HepG2 (cell line): ENCODE data around the gene DIAPH3. TPM values are rescaled to one million over a fixed set of nuclear protein-coding genes. Genes with fewer than 3 reads are reported as not detected.

Source experiments
- ATAC-seq: fragments of 200-7000 bp; cut with Tn5 transposase; 3 replicates; pipeline ENCODE4 v1.9.1; 2020; ENCODE audit warnings: mild to moderate bottlenecking, moderate library complexity
- BruUV-seq: library from RNA; stranded (reverse); fragments of 400-500 nt; replicated peaks from 2 replicates; lab custom pipeline; 2021; lab: Mats Ljungman, UMichigan
- CTCF ChIA-PET: fragments of 300-600 bp; formaldehyde crosslinking; extraction: SDS; loops from one replicate; lab custom pipeline; 2021; ENCODE audit warnings: low total read pairs, inconsistent platforms, low intra/inter-chr PET ratio; lab: Yijun Ruan, JAX
- POLR2A ChIA-PET: fragments of 350-600 bp; sonication (Branson Sonifier 250); formaldehyde crosslinking; loops from one replicate; lab custom pipeline; 2020; ENCODE audit warnings: antibody characterized with exemption, inconsistent platforms; lab: Yijun Ruan, JAX
- DNase-seq: peaks from one replicate; pipeline ENCODE4 v3.0.0-alpha.2; 2015; ENCODE audit warnings: low spot score
- FAIRE-seq: peaks from 3 replicates; lab custom pipeline; 2011; peaks lifted over from hg19 to GRCh38; lab: Jason Lieb, UNC
- H2AFZ ChIP-seq: one replicate; pipeline ENCODE4 v1.6.1; 2011; ENCODE audit warnings: low read length, inconsistent platforms
- H3K27ac ChIP-seq: fragments of 300-600 bp; 3 replicates; pipeline ENCODE4 v1.8.0; 2011; ENCODE audit warnings: mixed run types, mild to moderate bottlenecking, mixed read lengths, low read length, inconsistent platforms; ENCODE audit not compliant: insufficient read depth; ENCODE audit errors: extremely low read length
- H3K27me3 ChIP-seq, 2 experiments: fragments of 200-600 bp in 1 of 2; 2 replicates in 1 of 2; 3 replicates in 1 of 2; pipeline versions ENCODE4 v1.6.0 to v1.8.0; 2011; ENCODE audit warnings: low read length in 2 of 2, mild to moderate bottlenecking in 2 of 2, moderate library complexity in 2 of 2, inconsistent platforms in 1 of 2; ENCODE audit not compliant: insufficient read depth in 2 of 2, control insufficient read depth in 1 of 2
- H3K36me3 ChIP-seq, 2 experiments: fragments of 200-600 bp in 1 of 2; replicated peaks in 1 of 2; 2 replicates in 1 of 2; 3 replicates in 1 of 2; pipeline versions ENCODE4 v1.5.1 to v1.8.0; 2011; ENCODE audit warnings: low read length in 2 of 2, inconsistent platforms in 1 of 2; ENCODE audit not compliant: insufficient read depth in 2 of 2, control insufficient read depth in 1 of 2
- H3K4me1 ChIP-seq: 2 replicates; pipeline ENCODE4 v1.5.1; 2012; ENCODE audit warnings: low read length, inconsistent platforms; ENCODE audit not compliant: insufficient read depth
- H3K4me2 ChIP-seq: 2 replicates; pipeline ENCODE4 v1.6.0; 2011; ENCODE audit warnings: low read depth, low read length, inconsistent platforms
- H3K4me3 ChIP-seq, 3 experiments: fragments of 200-600 bp in 1 of 3; sonication (generic), shearing (Covaris generic) in 1 of 3; replicated peaks in 1 of 3; 2 replicates each; pipeline ENCODE4 v1.5.1; 2011 to 2016; ENCODE audit warnings: low read length in 3 of 3, inconsistent platforms in 2 of 3, low read depth in 2 of 3, mild to moderate bottlenecking in 2 of 3, control low read depth in 1 of 3, mixed read lengths in 1 of 3; ENCODE audit not compliant: insufficient read depth in 1 of 3
- H3K79me2 ChIP-seq: one replicate; pipeline ENCODE4 v1.6.1; 2011; ENCODE audit warnings: low read length, inconsistent platforms; ENCODE audit not compliant: insufficient read depth
- H3K9ac ChIP-seq: 2 replicates; pipeline ENCODE4 v1.6.0; 2011; ENCODE audit warnings: mild to moderate bottlenecking, low read depth, low read length, inconsistent platforms; ENCODE audit not compliant: insufficient read depth
- H3K9me3 ChIP-seq: 2 replicates; pipeline ENCODE4 v1.5.1; 2012; ENCODE audit warnings: mild to moderate bottlenecking, low read length
- H4K20me1 ChIP-seq: 2 replicates; pipeline ENCODE4 v1.6.0; 2011; ENCODE audit warnings: inconsistent platforms, mild to moderate bottlenecking, low read length, moderate library complexity; ENCODE audit not compliant: insufficient read depth
- ARNT2 ChIP-seq: sonication (generic); formaldehyde crosslinking; IDR thresholded peaks from 2 replicates; pipeline ENCODE4 v1.8.0; 2022; ENCODE audit warnings: mild to moderate bottlenecking, low read depth, missing genetic modification reagents, moderate library complexity
- CEBPG ChIP-seq: IDR thresholded peaks from 2 replicates; pipeline ENCODE4 v1.6.1; 2016
- ETV6 ChIP-seq: sonication (generic); formaldehyde crosslinking; conservative IDR thresholded peaks from 2 replicates; pipeline ENCODE4 v1.4.0; 2020; ENCODE audit warnings: missing genetic modification reagents
- FOXM1 ChIP-seq: sonication (generic); formaldehyde crosslinking; IDR thresholded peaks from 2 replicates; pipeline ENCODE4 v1.5.0; 2020; ENCODE audit warnings: missing genetic modification reagents
- KLF16 ChIP-seq, 2 experiments: sonication (generic) in 1 of 2; formaldehyde crosslinking in 1 of 2; IDR thresholded peaks; 2 replicates each; pipeline versions ENCODE4 v1.6.1 to v1.8.0; 2016 to 2023; ENCODE audit warnings: missing genetic modification reagents in 2 of 2, missing compliant biosample characterization in 1 of 2
- POLR2AphosphoS5 ChIP-seq: IDR thresholded peaks from 2 replicates; pipeline ENCODE4 v1.6.1; 2012; ENCODE audit warnings: low read depth, low read length
- SP140L ChIP-seq: sonication (generic); formaldehyde crosslinking; IDR thresholded peaks from 2 replicates; pipeline ENCODE4 v1.4.0; 2020; ENCODE audit warnings: missing genetic modification reagents, borderline replicate concordance
- ZNF326 ChIP-seq: sonication (generic); formaldehyde crosslinking; IDR thresholded peaks from 2 replicates; pipeline ENCODE4 v1.4.0; 2020; ENCODE audit warnings: missing genetic modification reagents, borderline replicate concordance
- ZNF33B ChIP-seq: sonication (generic); formaldehyde crosslinking; IDR thresholded peaks from 2 replicates; pipeline ENCODE4 v1.5.1; 2020; ENCODE audit warnings: mild to moderate bottlenecking, missing genetic modification reagents
- ZNF589 ChIP-seq: sonication (generic); formaldehyde crosslinking; conservative IDR thresholded peaks from 2 replicates; pipeline ENCODE4 v1.8.0; 2022; ENCODE audit warnings: mild to moderate bottlenecking, moderate library complexity, missing genetic modification reagents
- in situ Hi-C: cut with HindIII; loops from 2 replicates; pipeline ENCODE4 v1.10.0; 2017; ENCODE audit warnings: low pct_unique_long_range_greater_than_20kb; ENCODE audit not compliant: extremely low pct_ligation_motif_present
- intact Hi-C: fragments of 100-400 bp; cut with micrococcal nuclease; formaldehyde crosslinking; loops from one replicate; pipeline ENCODE4 v1.10.0; 2022; ENCODE audit not compliant: unreplicated experiment
- polyA plus RNA-seq, 8 experiments: library from polyadenylated mRNA; depleted of rRNA in 3 of 8; stranded (reverse) in 7 of 8; unstranded in 1 of 8; fragments of >200 nt; fragmentation: Illumina TruSeq in 4 of 8; extraction: Trizol in 4 of 8; gene quantifications; 2 replicates each; pipeline versions ENCODE4 v1.2.1 to v1.2.3, GENCODE V29; 2011 to 2016; ENCODE audit warnings: low read depth in 4 of 8, missing spikeins in 1 of 8, mixed read lengths in 1 of 8; ENCODE audit not compliant: insufficient read depth in 1 of 8
- total RNA-seq, 5 experiments: library from RNA; depleted of rRNA; stranded (reverse); fragments of >200 nt; fragmentation: Illumina TruSeq; extraction: Trizol; gene quantifications; 2 replicates each; pipeline ENCODE4 v1.2.3, GENCODE V29; 2016; ENCODE audit warnings: low read depth in 1 of 5
- TF ChIP-seq, protein P1 (sequence below): sonication (generic); formaldehyde crosslinking; IDR thresholded peaks from 2 replicates; pipeline ENCODE4 v1.8.0; 2023; ENCODE audit warnings: mild to moderate bottlenecking, missing genetic modification reagents
- TF ChIP-seq, protein P2 (sequence below): sonication (generic); formaldehyde crosslinking; IDR thresholded peaks from 2 replicates; pipeline ENCODE4 v1.4.0; 2020; ENCODE audit warnings: missing genetic modification reagents

DIAPH3 gene
- total and polyA plus RNA-seq, 2 of the 13 experiments (the other 11 are each of a cell fraction or from before 2014, with no cell fraction given), result 4.0 to 9.3 TPM

DNA sequence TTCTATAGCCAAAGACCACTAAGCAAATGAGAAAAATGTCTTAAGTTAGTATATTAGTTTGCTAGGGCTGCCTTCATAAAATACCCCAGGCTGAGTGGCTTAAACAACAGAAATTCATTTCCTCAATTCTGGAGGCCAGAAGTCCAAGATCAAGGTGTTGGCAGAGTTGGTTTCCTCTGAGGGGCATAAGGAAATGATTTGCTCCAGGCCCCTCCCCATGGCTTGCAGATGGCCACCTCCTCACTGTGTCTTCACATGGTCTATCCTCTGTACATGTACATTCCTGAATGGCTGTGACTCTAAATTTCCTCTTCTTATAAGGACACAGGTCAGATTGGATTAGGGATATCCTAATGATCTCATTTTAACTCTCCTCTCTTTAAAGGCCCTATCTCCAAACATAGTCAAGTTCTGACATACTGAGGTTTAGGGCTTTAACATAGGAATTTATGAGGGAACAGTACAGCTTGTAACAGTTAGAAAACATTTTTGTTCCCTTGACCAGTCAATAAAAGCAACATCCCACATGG lies 307.4 kb downstream of the DIAPH3 start:
- no peak for TF ChIP-seq ZNF326
- no peak for TF ChIP-seq ARNT2 (CRISPR knock-in tag)
- TF ChIP-seq SP140L, result no peak
- TF ChIP-seq, protein P1, sequence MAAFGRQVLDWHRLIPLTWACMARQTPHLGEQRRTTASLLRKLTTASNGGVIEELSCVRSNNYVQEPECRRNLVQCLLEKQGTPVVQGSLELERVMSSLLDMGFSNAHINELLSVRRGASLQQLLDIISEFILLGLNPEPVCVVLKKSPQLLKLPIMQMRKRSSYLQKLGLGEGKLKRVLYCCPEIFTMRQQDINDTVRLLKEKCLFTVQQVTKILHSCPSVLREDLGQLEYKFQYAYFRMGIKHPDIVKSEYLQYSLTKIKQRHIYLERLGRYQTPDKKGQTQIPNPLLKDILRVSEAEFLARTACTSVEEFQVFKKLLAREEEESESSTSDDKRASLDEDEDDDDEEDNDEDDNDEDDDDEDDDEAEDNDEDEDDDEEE, result no peak
- TF ChIP-seq CEBPG, result no peak
- TF ChIP-seq FOXM1 (CRISPR knock-in tag), result no peak
- TF ChIP-seq KLF16 (CRISPR knock-in tag; IDR thresholded peaks at IDR 0.05), result no peak
- TF ChIP-seq ZNF589 (CRISPR knock-in tag), result no peak
- TF ChIP-seq ZNF33B, result no peak
- no peak for TF ChIP-seq ETV6
- TF ChIP-seq, protein P2, sequence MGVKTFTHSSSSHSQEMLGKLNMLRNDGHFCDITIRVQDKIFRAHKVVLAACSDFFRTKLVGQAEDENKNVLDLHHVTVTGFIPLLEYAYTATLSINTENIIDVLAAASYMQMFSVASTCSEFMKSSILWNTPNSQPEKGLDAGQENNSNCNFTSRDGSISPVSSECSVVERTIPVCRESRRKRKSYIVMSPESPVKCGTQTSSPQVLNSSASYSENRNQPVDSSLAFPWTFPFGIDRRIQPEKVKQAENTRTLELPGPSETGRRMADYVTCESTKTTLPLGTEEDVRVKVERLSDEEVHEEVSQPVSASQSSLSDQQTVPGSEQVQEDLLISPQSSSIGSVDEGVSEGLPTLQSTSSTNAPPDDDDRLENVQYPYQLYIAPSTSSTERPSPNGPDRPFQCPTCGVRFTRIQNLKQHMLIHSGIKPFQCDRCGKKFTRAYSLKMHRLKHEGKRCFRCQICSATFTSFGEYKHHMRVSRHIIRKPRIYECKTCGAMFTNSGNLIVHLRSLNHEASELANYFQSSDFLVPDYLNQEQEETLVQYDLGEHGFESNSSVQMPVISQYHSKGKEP (CRISPR knock-in tag), result no peak
- no peak for TF ChIP-seq POLR2AphosphoS5
- ChIA-PET POLR2A (no interaction called here), CTCF (no interaction called here)
- DNase-seq, result no peak
- H2AFZ ChIP-seq, result no peak overlapping the region
- H3K27ac ChIP-seq, result no peak overlapping the region
- no peaks in the 10 kb centered on the region for H4K20me1 ChIP-seq
- no TSS peak for BruUV-seq
- FAIRE-seq, result no peak
- no peak overlapping the region for H3K4me3 ChIP-seq
- in situ Hi-C loops (no loop called here), intact Hi-C loops (no loop called here)
- H3K4me2 ChIP-seq, result no peak overlapping the region
- H3K9me3 ChIP-seq, result no peaks in the 10 kb centered on the region
- no peak for ATAC-seq
- H3K27me3 ChIP-seq, result no peaks in the 10 kb centered on the region
- H3K4me1 ChIP-seq, result no peaks in the 10 kb centered on the region
- H3K36me3 ChIP-seq, result 0 out of 5 replicates have a peak, but pooled peaks cover 0 to 2% of the 10 kb centered on the region in 2 experiments
- no peaks in the 10 kb centered on the region for H3K79me2 ChIP-seq
- H3K9ac ChIP-seq, result no peak overlapping the region
